ENCODE measurements around the gene DHRSX.
"Not testable (repeated sequence)": the region's sequence is repeated elsewhere in the genome, so short reads cannot be mapped to it uniquely, and the experiment has no call there.

The DHRSX gene

GRCh38 chrX:2342874-2343273 lies 157.9 kb downstream of the DHRSX start:
- DNase-seq, result no peak

DNA sequence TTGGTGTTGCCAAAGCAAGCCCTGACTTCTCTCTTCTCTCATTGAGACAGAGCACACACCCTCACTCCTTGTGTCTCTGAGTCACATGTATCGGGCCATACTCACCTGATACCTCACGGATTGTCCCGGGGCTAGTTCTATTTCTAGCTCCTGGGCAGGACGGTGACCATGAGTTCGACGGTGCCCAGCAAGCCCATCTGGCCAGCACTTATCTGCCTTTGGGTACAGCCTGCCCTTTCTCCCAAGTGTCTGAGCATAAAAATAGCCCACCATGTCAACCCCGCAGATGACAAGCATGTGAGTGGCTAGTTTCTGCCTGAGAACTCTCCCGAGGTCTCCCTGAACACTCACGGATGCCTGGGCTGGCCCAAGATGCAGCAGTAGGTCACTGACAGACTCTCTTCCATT lies 158.5 kb downstream of the DHRSX start:
- no peak for DNase-seq

DNA sequence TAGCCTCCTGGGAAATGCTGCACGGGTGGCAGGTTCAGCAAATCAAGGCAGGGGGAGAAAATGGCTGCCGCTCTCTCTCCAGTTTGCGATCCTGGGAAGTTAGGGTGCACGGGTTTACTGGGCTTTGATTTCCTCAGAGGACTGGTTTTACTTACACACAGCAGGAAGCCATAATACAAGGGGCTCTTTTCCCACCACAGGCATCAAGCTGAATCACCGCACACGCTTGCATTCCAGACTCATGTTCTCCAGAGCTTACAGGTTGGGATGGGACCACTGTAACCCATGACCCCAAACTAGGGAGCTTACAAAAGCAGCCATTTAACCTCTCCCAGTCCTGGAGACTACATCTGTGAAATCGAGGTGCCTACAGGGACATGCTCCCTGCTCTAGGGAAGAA lies 159.8 kb downstream of the DHRSX start:
- DNase-seq, result no peak

GRCh38 chrX:2336181-2336580 lies 164.6 kb downstream of the DHRSX start:
- no peak for DNase-seq

GRCh38 chrX:2334237-2334636 lies 166.5 kb downstream of the DHRSX start:
- DNase-seq, result no peak

- no peak for DNase-seq
Observed at GRCh38 chrX:2332252-2332651, 168.5 kb downstream of the DHRSX start.

- no peak for DNase-seq
Observed at GRCh38 chrX:2330910-2331309, 169.9 kb downstream of the DHRSX start.

DNA sequence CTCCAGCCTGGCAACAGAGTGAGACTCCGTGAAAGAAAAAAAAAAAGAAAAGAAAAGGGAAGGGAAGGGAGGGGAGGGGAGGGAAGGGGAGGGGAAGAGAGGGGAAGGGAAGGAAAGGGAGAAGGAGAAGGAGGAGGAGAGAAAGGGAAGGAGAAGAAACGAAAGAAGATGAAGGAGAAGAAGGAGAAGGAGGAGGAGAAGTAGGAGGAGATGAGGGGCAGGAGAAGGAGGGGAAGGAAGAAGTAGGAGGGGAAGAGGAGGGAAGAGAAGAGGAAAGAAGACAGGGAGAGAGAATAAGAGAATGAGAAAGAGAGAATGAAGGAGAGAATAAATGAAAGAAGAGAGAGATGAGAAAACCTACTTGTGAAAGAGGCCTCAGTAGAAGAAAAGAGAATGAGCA lies 170.3 kb downstream of the DHRSX start:
- no peak for DNase-seq

DNA sequence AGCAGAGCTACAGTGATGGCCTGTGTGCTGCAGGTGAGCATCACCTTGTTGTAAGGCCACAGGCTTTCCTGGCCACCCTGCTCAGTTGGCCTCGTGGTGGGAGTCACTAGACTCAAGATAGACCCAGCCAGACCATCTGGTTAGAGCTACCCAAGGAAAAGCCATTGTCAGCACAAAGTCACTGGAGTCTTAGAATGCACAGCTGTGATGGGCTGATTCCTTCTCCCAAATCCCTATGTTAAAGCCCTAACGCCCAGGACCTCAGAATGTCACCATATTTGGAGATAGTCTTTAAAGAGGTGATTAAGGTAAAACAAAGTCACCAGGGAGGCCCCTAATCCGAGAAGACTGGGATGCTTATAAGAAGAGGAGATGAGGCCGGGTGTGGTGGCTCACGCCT lies 173.4 kb downstream of the DHRSX start:
- no peak for DNase-seq

GRCh38 chrX:2325076-2325784 lies 175.5 kb downstream of the DHRSX start:
- peak; percentile 6 to 13 for DNase-seq

- DNase-seq, result no peak
Observed at GRCh38 chrX:2324151-2324550, 176.6 kb downstream of the DHRSX start.

DNA sequence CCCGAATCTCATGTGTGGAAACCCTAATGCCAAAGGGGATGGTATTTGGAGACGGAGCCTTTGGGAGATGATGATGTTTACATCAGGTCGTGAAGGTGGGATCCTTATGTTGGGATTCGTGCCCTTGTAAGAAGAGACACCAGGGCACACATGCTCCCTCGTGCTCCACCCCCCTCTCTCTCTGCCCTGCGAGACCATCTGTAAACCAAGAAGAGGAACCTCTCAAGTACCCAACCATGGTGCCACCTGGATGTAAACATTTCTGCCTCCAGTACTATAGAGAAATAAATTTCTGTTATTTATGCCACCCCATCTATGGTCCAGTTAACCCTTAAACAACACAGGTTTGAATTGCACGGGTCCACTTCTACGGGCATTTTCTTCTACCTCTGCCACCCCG lies 179.4 kb downstream of the DHRSX start:
- no peak for DNase-seq

GRCh38 chrX:2320580-2321327 lies 180.0 kb downstream of the DHRSX start:
- DNase-seq, result no peak

GRCh38 chrX:2320089-2320488 lies 180.7 kb downstream of the DHRSX start:
- no peak for DNase-seq

- no peak for DNase-seq
Observed at GRCh38 chrX:2318371-2318770, 182.4 kb downstream of the DHRSX start.

GRCh38 chrX:2317527-2318055 lies 183.2 kb downstream of the DHRSX start:
- DNase-seq, result no peak

GRCh38 chrX:2316534-2316933 lies 184.2 kb downstream of the DHRSX start:
- no peak for DNase-seq

DNA sequence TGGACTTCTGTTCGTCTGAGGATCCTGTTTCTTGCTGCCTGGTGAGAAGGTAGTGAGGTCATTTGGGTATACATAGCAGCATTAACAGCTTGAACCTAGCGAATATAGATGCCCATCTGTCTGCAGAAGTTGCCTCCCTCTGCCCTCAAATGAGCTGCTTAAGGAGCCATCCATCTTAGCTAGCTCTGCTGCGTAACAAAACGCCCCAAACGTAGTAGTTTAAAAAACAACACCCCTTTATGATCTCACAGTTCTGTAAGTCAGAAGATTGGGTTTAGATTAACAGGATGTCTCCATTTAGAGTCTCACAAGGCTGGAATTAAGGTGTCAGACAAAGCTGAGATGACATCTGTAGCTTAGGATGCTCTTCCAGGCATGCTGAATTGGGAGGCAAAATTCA lies 185.3 kb downstream of the DHRSX start:
- DNase-seq, result no peak

DNA sequence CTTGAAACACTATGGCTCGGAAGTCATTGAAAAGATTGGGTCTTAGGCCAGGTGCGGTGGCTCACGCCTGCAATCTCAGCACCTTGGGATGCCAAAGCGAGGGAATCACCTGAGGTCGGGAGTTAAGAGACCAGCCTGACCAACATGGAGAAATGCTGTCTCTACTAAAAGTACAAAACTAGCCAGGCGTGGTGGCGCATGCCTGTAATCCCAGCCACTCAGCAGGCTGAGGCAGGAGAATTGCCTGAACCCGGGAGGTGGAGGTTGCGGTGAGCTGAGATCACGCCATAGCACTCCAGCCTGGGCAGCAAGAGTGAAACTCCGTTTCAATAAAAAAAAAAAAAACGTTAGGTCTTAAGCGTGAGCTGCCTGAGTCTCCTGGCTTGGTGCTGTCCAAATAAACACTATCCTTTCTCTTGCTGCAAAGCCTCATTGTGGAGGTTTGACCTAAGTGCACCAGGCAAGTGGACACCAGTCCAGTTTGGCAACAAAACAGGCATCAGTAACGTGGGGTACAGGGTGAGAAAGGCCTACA lies 185.9 kb downstream of the DHRSX start:
- no peak for DNase-seq

GRCh38 chrX:2313864-2314640 lies 186.7 kb downstream of the DHRSX start:
- DNase-seq, result no peak

DNA sequence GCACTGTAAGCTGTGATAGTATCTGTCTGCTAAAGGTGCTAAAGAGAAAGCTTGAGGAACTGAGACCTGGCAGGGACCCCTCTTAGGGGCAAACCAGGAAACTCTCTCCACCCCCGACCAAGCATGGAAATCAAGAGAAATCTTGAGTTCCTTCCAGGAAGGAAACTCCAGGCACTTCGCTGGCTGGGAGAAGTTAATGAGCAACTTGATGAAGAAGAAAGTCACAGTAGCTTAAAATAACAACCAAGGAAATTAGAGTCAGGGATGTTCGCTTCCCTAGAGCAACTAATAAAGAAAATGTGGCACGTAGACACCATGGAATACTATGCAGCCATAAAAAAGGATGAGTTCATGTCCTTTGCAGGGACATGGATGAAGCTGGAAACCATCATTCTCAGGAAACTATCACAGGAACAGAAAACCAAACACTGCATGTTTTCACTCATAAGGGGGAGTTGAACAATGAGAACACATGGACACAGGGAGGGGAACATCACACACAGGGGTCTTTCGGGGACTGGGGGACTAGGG lies 188.7 kb downstream of the DHRSX start:
- not testable (repeated sequence) for DNase-seq

GRCh38 chrX:2311501-2311900 lies 189.3 kb downstream of the DHRSX start:
- no peak for DNase-seq

- DNase-seq, result no peak
Observed at GRCh38 chrX:2301901-2302300, 198.9 kb downstream of the DHRSX start.
